GM13976 (cell line): ENCODE data around the gene GID4.

Experiments
- DNase-seq: peaks from one replicate; pipeline ENCODE4 v3.0.0; 2012; ENCODE audit warnings: low spot score
- in situ Hi-C: fragments of 300-500 bp; cut with MboI; formaldehyde crosslinking; loops from one replicate; pipeline ENCODE4 v1.12.0; 2022; ENCODE audit warnings: low sequenced_read_pairs, mixed read lengths, inconsistent platforms; ENCODE audit not compliant: unreplicated experiment
- TF ChIP-seq, protein P1 (sequence below): IDR thresholded peaks from 2 replicates; pipeline ENCODE4 v1.5.1; 2012; ENCODE audit warnings: borderline replicate concordance, mild to moderate bottlenecking; ENCODE audit not compliant: insufficient read depth; ENCODE audit errors: extremely low read depth, missing control alignments, control extremely low read depth

GID4 gene

DNA sequence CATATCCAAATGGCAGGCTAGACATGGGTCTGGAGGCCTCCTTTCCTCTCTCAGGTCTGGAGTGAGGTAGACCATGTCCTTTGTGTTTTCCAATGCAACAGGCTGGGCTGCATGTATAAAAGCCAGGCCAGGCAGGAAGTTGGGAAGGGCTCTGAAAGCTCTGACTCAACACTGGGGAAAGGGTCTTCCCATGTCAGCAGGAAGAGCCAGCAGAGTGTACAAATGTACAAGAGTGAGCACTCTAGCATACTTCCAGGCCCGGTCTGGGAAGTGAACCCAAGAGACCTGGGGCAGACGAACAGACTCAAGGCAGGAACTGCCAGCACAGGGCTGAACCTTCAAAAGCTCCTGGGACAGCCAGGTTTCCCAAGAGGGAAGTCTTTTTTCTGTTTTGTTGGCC is 7.3 kb upstream of the GID4 start:
- TF ChIP-seq, protein P1, sequence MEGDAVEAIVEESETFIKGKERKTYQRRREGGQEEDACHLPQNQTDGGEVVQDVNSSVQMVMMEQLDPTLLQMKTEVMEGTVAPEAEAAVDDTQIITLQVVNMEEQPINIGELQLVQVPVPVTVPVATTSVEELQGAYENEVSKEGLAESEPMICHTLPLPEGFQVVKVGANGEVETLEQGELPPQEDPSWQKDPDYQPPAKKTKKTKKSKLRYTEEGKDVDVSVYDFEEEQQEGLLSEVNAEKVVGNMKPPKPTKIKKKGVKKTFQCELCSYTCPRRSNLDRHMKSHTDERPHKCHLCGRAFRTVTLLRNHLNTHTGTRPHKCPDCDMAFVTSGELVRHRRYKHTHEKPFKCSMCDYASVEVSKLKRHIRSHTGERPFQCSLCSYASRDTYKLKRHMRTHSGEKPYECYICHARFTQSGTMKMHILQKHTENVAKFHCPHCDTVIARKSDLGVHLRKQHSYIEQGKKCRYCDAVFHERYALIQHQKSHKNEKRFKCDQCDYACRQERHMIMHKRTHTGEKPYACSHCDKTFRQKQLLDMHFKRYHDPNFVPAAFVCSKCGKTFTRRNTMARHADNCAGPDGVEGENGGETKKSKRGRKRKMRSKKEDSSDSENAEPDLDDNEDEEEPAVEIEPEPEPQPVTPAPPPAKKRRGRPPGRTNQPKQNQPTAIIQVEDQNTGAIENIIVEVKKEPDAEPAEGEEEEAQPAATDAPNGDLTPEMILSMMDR: no peak
- in situ Hi-C loops: loop anchor here (10.0 kb wide), 1 partner anchor 347 kb away; the partner anchor contains the start of gene RAI1
- DNase-seq: no peak

DNA sequence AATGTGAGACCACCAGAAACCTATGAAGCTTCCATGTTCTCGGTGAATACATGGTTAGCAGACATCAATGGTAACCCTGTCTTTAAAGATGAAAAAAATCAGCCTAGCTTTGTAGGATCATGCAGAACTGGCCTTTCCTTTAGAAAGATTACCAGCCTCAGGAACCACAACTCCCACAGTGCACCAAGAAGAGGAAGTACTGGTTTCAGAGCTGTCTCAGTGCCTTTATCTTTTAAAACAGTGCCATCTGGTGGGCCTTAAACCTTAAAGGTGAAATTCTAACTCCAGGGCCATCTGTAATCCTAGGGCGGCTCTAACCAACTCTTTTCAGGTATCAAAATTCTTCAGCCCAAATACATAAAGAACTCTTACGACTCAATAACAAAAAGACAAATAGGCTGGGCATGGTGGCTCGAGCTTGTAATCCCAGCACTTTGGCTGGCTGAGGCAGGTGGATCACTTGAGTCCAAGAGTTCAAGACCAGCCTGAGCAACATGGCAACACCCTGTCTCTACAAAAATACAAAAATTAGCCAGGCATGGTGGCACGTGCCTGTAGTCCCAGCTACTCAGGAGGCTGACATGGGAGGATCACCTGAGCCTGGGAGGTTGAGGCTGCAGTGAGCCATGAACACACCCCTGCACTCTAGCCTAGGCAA is 5.6 kb upstream of the GID4 start:
- in situ Hi-C loops: loop anchor here (10.0 kb wide), 1 partner anchor 349 kb away; the partner anchor contains the start of gene RAI1
- DNase-seq: peak; percentile 82
- TF ChIP-seq, protein P1: peak; percentile 49

DNA sequence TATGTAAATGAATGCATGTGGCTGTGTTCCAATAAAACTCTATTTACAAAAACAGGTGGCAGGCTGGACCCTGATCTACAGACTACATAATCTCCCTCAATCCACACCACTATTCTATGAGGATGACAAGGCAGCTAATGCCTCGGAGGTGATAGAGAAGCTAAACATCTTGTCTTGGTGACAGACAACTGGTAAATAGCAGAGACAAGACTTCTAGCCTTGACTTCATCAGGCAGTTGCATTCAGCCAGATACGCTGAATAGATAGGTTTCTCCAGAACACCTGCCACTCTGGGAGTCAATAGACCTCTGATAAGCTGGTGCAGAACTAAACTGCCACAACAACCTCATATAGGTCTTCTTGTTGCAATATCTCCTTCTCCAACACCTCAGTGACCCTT is 3.5 kb upstream of the GID4 start:
- in situ Hi-C loops: loop anchor here (10.0 kb wide), 1 partner anchor 351 kb away; the partner anchor contains the start of gene RAI1
- TF ChIP-seq, protein P1: no peak
- no peak for DNase-seq

DNA sequence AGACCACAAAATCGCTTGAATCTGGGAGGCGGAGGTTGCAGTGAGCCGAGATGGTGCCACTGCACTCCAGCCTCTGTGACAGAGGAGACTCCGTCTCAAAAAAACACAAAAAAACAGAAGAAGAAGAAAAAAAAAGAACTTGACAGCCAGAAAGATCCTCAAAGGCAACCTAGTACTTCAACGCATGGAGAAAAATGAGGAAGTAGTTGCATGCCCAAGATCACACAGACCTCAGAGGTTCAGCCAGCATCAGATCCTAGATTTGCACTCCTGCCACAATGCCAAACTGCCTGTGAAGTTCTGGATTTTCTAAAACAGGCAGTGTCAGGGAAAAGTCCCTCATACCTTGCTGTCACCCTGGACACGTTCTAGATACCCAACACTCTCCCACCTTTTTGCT is 1.7 kb upstream of the GID4 start:
- DNase-seq: no peak
- TF ChIP-seq, protein P1: no peak
- in situ Hi-C loops: loop anchor here (10.0 kb wide), 1 partner anchor 353 kb away; the partner anchor contains the start of gene RAI1

- in situ Hi-C loops: loop anchor here (10.0 kb wide), 1 partner anchor 353 kb away; the partner anchor contains the start of gene RAI1
- peak; percentile 55 for DNase-seq
- TF ChIP-seq, protein P1: no peak
These were observed 908 bp upstream of the GID4 start for GRCh38 chr17:18038149-18038850.

DNA sequence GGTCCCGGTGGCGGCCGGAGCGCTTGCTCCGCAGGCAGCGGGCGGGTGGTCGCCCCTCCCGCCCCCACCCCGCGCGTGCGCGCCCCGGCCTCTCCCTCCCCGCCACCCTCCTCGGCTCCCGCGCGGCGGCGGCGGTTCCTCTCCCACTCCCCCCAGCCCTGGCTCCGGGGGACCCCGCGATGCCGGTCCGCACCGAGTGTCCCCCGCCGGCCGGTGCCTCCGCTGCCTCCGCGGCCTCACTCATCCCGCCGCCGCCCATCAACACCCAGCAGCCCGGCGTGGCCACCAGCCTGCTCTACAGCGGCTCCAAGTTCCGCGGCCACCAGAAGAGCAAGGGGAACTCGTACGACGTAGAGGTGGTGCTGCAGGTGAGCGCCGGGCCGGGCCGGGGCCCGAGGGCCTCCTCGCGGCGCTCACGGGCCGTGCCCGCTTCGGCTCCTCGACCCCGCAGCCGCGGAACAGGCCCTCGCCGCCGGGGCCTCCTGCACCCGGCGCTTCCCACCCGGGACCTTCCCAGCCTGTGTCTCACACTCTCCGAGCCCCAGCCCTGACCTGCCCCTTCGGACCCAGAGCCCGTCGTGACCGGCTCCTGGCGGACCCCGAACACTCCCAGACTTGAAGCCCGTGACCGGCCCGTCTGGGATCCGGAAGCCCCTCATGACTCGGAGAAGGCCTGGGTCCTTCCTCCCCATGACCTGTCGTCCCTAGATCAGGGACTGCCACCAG is 490 bp downstream of the GID4 start:
- TF ChIP-seq, protein P1: no peak
- in situ Hi-C loops: loop anchor here (10.0 kb wide), 1 partner anchor 355 kb away; the partner anchor contains the start of gene RAI1
- no peak for DNase-seq
